Activated CD8-positive, alpha-beta memory T cell treated with anti-CD3 and anti-CD28 coated beads for 24 hours (primary cell): ENCODE measurements around the gene CCDC6.
"Not testable (repeated sequence)": the region's sequence is repeated elsewhere in the genome, so short reads cannot be mapped to it uniquely, and the experiment has no call there.

Experiments used
- DNase-seq: peaks from one replicate; pipeline ENCODE4 v3.0.0-alpha.2; 2020

The CCDC6 gene

GRCh38 chr10:59750155-59750945, 156.0 kb downstream of the CCDC6 start:
- no peak for DNase-seq

DNA sequence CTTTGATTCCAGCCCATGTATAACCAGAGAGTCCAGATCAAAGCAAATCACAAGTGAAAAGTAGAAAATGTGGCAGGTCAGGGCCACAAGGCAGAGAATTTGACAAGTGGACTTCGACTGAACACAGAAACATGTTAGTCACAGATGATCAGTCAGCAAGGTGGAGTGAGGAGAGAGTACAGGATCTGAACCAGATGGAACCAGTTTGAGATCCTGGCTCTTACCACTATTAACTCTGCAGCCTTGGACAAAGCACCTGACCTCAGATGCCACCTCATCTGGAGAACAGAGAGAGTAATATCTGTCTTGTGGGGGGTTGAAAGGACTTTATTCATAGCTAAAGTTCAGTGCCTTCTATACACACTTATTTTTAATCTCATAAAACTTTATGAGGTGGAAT, 157.5 kb downstream of the CCDC6 start:
- DNase-seq: no peak

- DNase-seq: no peak
These were observed 161.1 kb downstream of the CCDC6 start for GRCh38 chr10:59745163-59745650.

DNA sequence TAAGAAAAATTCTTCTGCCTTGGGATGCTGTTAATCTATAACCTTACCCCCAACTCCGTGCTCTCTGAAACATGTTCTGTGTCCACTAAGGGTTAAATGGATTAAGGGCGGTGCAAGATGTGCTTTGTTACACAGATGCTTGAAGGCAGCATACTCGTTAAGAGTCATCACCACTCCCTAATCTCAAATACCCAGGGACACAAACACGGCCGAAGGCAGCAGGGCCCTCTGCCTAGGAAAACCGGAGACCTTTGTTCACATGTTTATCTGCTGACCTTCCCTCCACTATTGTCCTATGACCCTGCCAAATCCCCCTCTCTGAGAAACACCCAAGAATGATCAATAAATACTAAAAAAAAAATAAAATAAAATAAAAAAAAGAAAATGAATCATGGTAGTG, 161.6 kb downstream of the CCDC6 start:
- not testable (repeated sequence) for DNase-seq

GRCh38 chr10:59744156-59744555, 162.2 kb downstream of the CCDC6 start:
- not testable (repeated sequence) for DNase-seq

- DNase-seq: no peak
These were observed 164.8 kb downstream of the CCDC6 start for GRCh38 chr10:59741583-59741982.

DNA sequence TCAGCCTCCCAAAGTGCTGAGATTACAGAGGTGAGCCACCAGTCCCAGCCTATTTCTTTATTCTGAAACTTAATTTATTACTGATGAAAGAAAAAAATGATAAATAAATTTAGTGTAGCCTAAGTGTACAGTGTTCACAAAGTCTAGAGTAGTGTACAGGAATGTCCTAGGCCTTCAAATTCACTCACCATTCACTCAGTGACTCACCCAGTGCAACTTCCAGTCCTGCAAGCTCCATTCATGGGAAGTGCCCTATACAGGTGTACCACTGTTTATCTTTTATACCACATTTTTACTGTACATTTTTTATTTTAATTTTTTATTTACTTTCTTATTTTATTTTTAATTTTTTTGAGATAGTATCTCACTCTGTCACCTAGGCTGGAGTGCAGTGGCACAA, 165.3 kb downstream of the CCDC6 start:
- no peak for DNase-seq
